ENCODE measurements around the gene SLC39A5. TPM values are rescaled to one million over a fixed set of nuclear protein-coding genes. Genes with fewer than 3 reads are reported as not detected.

SLC39A5 gene
- total RNA-seq, 1 experiment from 2014 or later: not detected

DNA sequence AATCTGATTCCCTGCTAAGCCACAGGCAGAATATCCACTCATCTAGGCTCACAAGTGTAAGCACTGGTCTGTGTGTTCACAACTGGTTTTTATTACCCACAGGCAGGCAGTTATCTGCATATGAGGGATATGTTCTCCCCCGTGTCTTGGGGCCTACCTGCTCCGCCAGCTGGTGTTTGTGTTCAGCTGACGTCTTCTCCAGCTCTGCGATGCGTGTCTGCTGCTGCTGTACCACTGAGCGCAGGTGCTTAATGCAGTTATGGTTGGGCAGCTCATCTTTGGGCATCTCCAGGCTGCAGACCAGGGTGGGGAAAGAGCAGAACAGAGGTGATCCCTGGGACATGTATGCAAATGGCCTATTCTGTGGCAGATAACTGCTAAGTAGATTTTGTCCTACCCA lies 21.8 kb upstream of the SLC39A5 start:
- H3K27ac Mint-ChIP-seq: no peak overlapping the region
- no peak overlapping the region for H3K27ac ChIP-seq (ENCODE audit: insufficient read length, low read depth, low read length)
- no peak overlapping the region for H3T11ph ChIP-seq (ENCODE audit: low read length)
- TF ChIP-seq CTCF (conservative IDR thresholded peaks at IDR 0.05): no peak
- H2AFZ ChIP-seq (ENCODE audit: low read length): no peak overlapping the region
- no peak overlapping the region for H2BK120ac ChIP-seq (ENCODE audit: low read depth, low read length, poor library complexity, severe bottlenecking)
- no peak overlapping the region for H3K4me2 ChIP-seq (ENCODE audit: insufficient read depth, insufficient read length, low read length)
- H3K18ac ChIP-seq (ENCODE audit: insufficient read length, low read depth, low read length): no peak overlapping the region
- H3K27me3 ChIP-seq (ENCODE audit: insufficient read depth, low read length): no peaks in the 10 kb centered on the region
- no peaks in the 10 kb centered on the region for H3K23me2 ChIP-seq (ENCODE audit: insufficient read length, low read depth, low read length, poor library complexity, severe bottlenecking)
- H3K4me1 Mint-ChIP-seq: no peaks in the 10 kb centered on the region
- no peak overlapping the region for H4K91ac ChIP-seq (ENCODE audit: insufficient read length, low read depth, low read length)
- no peak overlapping the region for H3K4ac ChIP-seq (ENCODE audit: low read depth, low read length)
- no peak overlapping the region for H3K23ac ChIP-seq (ENCODE audit: insufficient read length, low read depth, low read length)
- no peak overlapping the region for H2BK15ac ChIP-seq (ENCODE audit: low read depth, low read length)
- no peak overlapping the region for H3K14ac ChIP-seq (ENCODE audit: insufficient read depth, low read length)
- no peak overlapping the region for H2BK12ac ChIP-seq (ENCODE audit: insufficient read length, low read depth, low read length)
- no peaks in the 10 kb centered on the region for H3K79me2 ChIP-seq (ENCODE audit: insufficient read depth, low read length)
- no peak overlapping the region for H2BK20ac ChIP-seq (ENCODE audit: low read depth, low read length, poor library complexity, severe bottlenecking)
- WGBS (ENCODE audit: extremely low coverage, insufficient read length, low lambda C conversion rate): no CpG with 5 or more reads among the region's 6 CpGs
- H3K79me1 ChIP-seq (ENCODE audit: insufficient read depth, low read depth, low read length, poor library complexity, severe bottlenecking): no peaks in the 10 kb centered on the region
- no peaks in the 10 kb centered on the region for H3K4me1 ChIP-seq (ENCODE audit: insufficient read depth, low read length)
- no peaks in the 10 kb centered on the region for H3K9me3 ChIP-seq (ENCODE audit: control insufficient read depth, low read depth, low read length)
- H4K8ac ChIP-seq (replicated peaks; ENCODE audit: insufficient read length, low read depth, low read length): no peak overlapping the region
- no peak overlapping the region for H2AK5ac ChIP-seq (ENCODE audit: insufficient read length, low read length)
- no peaks in the 10 kb centered on the region for H4K20me1 ChIP-seq (ENCODE audit: control insufficient read depth, insufficient read depth, insufficient read length)
- no peak overlapping the region for H2BK5ac ChIP-seq (ENCODE audit: insufficient read length, low read length)
- no peak overlapping the region for H4K5ac ChIP-seq (ENCODE audit: insufficient read length, low read depth, low read length)
- H3K9ac ChIP-seq (ENCODE audit: extremely low read depth, insufficient read length, low read length): no peak overlapping the region
- DNase-seq: no peak
- H3K36me3 Mint-ChIP-seq (ENCODE audit: insufficient read depth in 1 of 3, low read depth in 3 of 3): peaks cover 45 to 84% (median 73%) of the 10 kb centered on the region in 3 experiments; a peak in 6 of 7 replicates
- no peak overlapping the region for H3K56ac ChIP-seq (ENCODE audit: insufficient read length, low read depth, low read length)
- no peaks in the 10 kb centered on the region for H3K9me3 Mint-ChIP-seq
- no peak overlapping the region for H3K4me3 Mint-ChIP-seq
- H3K27me3 Mint-ChIP-seq (ENCODE audit: low read depth): no peaks in the 10 kb centered on the region

Measured in H9 (cell line).